GM21526 (cell line): ENCODE data around the gene PADI3.

Source experiments
- ATAC-seq: cut with Tn5 transposase; IDR thresholded peaks from one replicate; pipeline ENCODE4 v1.9.1; 2021; ENCODE audit warnings: moderate library complexity; ENCODE audit not compliant: unreplicated experiment, low FRiP score

PADI3 gene

DNA sequence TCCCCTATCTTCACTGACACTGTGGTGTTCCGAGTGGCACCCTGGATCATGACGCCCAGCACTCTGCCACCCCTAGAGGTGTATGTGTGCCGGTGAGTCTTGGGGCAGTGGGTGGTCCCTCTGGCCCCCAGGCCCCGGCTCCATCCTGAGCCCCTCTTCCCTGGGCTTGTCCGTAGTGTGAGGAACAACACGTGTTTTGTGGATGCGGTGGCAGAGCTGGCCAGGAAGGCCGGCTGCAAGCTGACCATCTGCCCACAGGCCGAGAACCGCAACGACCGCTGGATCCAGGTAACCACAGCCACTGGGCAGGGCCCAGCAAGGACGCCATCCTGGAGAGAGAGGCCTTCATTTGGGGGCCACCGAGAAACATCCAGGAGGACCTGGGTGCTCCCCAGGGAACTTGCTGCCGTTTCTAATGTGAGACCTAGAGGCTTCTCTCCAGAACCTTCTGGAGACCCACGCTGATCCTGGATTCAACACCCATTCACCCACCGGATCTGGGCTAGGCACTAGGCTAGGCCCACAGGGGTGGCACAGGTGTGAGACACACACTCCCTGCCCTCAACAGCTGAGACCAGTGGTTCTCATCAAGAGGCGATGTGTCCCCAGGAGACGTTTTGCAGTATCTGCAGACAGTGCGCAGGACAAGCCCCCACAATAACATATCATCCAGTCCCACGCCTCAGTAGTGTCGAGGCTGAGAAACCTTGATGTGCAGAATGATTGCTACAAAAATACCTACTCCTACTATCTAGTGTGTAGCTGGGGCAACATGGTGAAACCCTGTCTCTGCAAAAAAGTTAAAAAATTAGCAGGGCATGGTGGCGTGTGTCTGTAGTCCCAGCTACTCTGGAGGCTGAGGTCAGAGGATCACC lies 22.2 kb downstream of the PADI3 start:
- no peak for ATAC-seq

DNA sequence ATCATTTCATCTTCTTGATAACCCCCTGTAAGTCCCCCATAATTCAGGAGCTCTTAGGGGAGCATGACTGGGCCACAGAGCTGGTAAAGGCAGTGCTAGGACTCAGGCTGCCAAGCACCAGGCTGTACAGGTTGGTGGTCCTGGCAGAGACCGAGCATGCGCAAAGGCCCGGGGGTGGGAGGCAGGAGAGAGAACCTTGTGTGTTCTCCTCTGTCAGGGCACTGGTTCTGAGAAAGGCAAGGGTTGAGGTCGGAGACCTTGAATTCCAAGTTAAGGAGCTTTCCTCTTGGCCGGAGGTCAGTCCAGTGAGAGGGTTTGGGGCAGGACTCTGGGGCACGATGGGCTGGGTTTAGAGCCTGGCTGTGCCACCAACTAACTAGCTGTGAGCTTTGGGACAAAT lies 23.2 kb downstream of the PADI3 start:
- ATAC-seq = no peak

DNA sequence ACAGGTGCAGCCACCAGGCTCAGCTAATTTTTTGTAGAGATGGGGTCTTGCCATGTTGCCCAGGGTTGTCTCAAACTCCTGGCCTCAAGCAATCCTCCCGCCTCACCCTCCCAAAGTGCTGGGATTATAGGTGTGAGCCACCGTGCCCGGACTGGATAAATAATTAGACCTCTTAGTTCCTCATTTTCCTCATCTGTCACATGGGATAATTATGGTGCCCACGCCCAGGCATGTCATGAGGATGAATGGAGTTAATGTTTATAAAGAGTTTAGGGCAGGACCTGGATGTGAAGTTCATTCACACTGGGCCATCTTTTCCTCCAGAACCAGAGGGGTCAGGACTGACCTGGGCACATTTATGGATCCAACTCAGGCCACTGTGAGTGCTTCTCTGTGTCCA lies 23.7 kb downstream of the PADI3 start:
- ATAC-seq = no peak

DNA sequence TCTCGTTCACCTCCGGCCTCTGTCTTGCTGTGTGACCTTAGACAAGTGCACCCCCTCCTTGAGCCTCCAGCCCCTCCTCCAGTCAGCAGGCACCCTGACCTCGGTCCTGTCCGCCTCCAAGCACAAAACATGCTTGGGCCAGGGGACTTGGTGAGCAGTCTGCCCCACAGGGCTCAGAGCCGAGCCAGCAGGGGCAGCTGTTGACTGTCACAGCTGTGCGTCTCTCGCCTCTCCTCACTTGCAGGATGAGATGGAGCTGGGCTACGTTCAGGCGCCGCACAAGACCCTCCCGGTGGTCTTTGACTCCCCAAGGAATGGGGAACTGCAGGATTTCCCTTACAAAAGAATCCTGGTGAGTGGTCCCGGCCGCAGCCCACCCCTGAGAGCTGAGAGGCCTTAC lies 24.2 kb downstream of the PADI3 start:
- ATAC-seq = no peak

DNA sequence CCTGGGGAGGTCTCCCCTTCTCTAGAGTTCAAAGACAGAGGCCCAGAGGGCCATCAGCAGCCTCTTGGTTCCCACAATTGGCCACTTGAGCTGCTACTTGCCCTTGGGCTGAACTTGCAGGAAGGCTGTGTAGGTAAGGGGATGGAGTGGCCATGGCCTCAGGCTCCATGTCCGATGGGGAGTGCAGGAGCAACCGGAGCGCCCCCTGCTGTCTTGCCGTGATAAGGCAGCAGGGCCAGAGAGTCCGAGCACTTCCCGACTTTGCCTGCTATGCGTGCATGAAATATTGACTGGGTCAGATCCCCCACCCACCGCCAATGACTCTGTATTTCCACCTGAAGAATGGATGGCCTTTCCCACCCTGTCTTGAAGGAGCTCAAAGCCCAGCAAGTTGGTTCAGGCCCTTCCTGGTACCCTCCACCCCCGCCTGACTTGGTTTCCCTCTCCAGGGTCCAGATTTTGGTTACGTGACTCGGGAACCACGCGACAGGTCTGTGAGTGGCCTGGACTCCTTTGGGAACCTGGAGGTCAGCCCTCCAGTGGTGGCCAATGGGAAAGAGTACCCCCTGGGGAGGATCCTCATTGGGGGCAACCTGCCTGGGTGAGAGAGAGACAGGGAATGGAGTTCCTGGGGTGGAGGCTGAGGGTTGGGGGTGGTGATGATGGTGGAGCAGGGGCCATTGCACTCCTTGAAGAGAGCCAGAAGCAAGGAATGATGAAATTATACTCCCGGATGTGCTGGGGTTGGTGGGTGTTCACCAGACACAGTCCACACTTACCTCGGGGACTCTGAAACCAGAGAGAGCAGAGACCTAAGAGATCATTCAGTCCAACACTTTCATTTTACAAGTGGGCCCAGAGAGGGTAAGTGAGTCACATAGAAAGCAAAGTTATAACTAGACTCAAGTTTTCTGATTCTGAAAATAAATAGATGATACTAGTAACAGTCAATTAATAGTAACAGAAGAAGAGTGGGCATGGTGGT lies 25.6 kb downstream of the PADI3 start:
- ATAC-seq = no peak

DNA sequence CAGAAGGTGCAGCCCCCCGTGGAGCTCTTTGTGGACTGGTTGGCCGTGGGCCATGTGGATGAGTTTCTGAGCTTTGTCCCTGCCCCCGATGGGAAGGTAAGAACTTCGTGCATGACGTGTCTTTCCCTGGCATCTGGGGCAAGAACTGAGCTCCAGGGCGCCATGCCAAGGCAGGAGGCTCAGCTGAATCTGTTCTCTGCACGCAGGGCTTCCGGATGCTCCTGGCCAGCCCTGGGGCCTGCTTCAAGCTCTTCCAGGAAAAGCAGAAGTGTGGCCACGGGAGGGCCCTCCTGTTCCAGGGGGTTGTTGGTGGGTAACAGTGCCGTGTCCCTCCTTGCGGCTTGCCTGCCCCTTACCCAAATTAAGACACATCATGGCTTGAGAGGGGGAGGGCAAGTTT lies 27.7 kb downstream of the PADI3 start:
- ATAC-seq = no peak

DNA sequence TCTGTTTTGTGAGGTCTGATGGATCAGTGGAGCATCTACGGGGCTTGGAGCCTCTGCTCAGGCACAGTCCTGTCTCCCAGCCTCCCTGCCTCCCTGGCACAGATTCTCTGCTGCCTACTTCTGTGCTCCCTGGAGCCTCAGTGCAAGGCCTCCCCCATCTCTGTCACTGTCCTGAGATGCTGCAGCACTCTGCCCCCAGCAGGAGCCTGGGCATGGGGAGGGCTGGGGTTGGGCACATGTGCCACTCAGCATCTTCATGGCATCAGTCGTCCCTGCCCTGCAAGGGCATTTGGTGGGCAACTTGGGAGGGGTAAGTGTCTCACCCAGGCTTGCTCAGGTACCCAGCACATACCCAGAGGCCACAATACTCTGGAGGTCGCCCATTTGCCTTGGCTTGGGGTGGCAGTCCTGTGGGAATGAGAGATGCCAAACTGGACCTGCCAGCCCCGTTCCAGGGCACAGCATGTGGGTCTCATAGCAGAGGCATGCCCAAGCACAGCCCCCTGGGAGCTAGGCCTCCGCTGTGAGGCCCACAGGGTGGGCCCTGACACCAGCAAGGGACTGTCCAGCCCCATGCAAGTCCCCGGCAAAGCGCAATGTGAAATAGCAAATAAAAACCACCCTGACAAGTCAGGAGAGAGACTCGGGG lies 28.7 kb downstream of the PADI3 start:
- no peak for ATAC-seq

DNA sequence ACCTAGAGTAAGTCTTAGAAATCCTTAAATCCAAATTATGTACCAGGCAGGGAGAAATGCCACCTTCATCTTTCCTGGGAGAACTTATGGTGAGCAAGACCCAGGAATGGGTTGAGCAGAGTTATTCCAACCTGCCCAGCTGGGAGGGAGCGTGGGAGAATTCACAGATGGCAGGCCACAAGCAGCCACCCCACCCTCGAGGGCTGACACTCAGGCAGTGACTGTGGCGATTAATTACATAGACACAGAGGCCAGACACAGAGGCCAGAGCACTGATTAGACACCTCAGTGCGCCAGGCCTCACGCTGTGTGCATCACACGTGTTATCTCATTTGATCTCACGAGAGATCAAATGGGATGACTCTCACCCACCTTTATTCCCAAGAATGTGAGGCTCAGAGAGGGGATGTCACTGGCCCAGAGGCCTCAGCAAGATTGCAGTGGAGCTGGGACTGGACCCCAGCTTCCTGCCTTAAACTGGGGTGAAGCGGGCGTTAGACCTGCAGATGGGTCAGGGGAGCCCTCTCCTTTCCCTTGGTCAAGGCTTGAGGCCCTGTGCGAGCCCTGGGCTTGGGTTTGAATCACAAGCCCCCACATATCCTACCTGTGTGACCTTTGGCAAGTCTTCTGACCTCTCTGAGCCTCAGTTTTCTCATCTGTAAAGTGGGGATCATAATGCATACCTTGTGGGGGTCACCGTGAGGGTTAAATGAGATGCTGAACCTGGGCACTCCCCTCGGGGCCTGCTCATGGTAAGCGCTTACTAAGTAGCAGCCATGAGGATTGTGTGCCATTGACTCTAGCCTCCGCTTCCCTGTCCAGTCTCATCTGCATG lies 30.3 kb downstream of the PADI3 start:
- ATAC-seq = no peak

DNA sequence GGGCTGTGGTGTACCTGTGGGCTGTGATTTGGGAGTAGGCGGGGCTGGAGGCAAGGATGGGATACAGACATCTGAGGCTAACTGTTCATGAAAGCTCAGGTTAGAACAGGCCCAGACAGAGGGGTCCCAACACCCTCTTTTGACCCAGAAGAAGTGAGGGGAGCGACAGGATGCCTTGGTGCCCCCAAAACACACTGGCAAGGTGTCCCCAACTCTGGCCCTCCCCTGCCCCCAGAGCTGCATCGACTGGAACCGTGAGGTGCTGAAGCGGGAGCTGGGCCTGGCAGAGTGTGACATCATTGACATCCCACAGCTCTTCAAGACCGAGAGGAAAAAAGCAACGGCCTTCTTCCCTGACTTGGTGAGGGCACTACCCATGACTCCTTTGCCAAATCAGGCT lies 31.5 kb downstream of the PADI3 start:
- ATAC-seq = no peak

DNA sequence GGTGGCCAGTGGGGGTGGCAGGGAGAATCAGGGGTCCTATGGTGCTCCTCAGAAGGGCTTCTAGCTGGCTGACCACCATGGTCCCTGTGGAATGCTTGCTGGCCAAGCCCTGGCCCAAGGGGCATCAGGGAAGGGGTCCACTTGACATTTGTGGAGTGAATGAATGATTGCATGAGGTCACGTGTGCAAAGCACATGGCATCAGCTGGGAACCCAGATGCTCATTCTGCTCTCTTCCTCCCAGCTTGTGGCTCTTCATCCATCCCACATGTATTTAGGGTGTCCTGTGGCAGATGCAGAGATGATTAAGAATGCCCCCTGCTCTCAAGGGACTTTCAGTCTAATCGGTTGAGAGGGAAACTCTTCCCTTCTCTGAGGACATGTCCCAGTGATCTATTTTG lies 32.0 kb downstream of the PADI3 start:
- ATAC-seq = no peak

DNA sequence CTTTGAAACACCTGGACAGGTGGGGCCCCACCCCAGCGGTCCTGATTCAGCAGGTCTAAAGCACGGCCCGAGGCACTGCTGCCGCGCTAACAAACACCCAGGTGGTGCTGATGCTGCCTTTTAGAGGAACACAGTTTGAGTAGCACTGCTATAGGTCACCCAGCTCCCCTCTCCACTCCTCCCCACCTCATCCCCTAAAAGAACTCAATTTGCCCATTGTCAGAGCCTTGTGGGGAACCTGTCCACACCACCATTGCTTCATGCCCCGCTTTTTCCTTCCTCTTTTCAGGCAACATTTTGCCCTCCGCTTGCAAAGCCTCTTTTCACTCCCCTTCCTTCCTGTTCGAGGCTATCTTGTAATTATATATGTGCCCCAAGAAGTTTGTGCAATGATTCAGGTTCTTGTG lies 32.9 kb downstream of the PADI3 start:
- ATAC-seq = no peak

DNA sequence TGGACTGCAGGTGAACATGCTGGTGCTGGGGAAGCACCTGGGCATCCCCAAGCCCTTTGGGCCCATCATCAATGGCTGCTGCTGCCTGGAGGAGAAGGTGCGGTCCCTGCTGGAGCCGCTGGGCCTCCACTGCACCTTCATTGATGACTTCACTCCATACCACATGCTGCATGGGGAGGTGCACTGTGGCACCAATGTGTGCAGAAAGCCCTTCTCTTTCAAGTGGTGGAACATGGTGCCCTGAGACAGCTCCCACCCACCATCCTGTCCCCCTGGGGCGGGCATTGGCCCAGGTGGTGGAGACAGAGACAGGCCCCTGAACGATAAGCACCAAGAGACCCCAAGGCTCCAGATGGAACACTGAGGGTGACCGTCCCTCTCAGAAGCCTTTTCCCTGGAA lies 33.9 kb downstream of the PADI3 start:
- ATAC-seq = no peak

DNA sequence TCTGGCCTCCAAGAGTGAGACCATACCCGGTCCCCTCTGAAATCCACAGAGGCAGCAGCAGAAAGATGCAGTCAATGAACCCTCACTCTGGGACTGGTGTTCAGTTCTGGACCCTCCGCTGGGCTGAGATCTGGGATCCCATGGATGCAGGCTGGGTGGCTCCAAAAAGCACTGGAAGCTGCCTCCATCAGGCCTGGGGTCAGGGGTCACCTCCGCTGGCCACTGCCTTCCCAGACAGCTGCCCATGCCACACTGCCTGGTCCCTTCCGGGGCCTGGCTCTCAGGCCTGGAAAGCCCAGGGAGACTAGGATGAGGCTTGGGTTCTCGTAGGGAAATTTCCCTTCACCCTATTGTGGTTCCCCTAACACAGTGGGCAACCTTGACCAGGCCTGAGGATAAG lies 37.7 kb downstream of the PADI3 start:
- no peak for ATAC-seq

DNA sequence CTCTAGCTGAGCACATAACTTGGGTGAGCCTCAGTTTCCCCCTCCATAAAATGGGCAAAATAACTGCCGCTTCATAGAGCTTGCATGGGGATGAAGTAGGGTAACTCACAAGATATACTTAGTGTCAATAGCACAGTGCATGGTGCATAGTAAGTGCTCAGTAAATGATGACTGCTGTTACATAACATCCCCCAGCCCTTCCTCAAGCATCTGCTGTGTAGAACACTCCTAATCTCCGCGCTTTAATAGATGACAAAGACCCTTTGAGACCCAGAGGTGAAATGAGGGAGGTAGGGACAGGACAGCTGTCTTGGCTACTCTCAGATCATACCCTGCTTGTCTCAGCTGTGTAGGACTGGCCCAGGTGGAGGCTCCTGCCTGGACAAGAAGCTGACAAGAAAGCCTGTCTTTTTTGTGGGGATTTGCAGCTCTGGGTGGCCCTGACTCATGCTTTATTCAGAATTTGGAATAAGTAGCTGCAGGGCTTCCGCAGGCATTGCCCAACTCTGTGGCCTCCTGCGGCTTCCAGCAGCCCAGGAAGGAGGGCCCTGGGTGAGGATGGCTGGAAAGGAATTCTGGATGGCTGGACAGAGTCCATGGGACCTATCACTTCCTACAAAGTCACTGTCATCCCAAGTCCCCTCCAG lies 38.4 kb downstream of the PADI3 start:
- no peak for ATAC-seq

DNA sequence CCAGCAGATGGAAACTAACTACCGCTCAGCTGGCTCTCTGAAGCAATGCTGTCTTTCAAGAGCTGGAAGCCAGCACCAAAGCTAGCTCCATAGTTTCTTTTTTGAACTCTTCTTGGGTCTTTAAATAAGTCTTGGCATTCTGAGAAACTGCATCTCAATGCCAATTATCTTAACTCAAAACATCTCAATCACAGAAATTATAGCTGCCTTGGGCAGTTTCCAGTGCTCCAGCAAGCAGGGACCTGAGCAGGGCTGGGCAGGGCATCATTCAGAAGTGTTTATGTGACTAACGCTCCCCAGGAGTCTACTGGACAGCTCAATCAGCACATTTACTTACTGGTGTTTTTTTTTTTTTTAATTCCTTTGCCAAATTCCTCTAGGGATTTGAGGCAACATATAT lies 40.8 kb downstream of the PADI3 start:
- ATAC-seq = no peak

DNA sequence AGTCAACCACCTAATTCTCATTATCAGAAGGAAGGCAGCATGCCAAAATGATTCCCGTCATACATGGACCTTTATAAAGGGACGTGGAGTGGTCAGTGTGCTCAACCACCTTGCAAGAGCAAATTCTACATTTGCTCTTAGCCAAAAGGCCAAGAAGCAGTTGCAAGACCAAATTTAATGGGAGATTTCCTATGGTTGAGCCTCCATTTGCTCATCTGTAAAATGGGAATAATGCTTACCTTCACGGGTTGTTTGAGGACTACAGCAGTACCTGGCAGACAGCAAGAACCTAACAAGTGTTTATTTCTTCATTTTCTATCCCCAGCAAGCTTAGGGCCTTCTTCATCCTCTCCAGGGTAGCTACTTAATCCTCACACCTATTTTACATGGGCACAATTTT lies 41.7 kb downstream of the PADI3 start:
- no peak for ATAC-seq

DNA sequence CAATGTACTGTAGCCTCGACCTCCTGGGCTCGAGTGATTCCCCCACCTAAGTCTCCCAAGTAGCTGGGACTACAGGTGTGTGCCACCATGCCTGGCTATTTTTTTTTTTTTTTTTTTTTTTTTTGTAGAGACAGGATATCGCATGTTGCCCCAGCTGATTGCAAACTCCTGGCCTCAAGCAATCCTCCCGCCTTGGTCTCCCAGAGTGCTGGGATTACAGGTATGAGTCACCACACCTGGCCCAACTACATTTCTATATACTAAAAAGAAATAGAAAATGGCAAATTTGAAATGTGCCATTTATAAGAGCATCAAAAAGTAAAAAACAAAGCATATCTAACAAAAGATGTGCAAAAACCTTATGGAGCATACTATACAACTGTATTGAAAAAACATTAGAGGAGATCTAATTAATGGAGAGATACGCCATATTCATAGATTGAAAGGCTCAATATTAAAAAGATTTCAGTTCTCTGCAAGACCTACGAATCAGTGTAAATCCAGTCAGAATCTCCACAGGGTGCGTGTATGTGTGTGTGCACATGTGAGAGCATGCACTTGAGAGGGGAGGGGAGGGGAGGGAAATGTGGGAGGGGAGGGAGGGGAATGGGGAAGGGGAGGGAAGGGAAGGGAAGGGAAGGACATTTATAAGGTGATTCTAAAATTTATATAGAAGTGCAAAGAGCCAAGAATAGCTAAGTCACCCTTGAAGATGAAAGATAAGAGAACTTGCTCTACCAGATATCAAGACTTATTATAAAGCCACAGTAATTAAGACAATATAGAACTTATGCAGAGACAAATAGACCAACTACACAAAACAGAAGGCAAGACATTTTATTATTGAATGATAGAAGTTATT lies 43.6 kb downstream of the PADI3 start:
- ATAC-seq = no peak

DNA sequence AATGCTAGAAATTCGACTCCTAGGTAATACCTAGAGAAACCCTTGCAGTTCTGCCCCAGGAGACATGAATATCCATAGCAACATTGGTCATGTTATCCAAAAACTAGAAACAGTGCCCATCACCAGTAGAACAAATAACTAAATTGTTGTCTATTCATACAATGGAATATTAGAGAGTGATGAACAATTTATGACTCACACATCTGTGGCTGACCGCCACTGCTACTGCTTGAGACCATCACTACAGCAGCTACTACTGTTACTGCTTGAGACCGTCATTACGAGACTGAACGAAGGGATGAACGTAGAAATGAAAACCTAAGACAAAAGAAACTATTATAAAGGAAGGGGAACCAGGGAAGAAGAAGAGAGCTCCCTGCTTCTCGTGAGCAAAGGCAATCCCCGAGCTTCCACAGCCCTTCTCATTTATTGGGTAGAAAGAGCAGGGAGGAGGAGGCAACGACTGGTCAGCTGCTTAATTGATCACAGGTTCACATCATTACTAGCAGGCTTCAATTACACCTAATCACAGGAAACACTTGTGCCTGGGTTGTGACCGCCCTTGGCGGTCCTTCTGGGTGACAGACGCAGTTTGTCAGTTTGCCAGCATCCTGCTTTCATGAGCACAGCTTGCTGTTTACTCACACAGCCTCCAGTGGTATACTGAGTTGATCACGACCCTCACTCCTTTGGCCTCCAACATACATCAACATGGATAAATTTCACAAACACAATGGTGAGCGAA lies 45.0 kb downstream of the PADI3 start:
- ATAC-seq = no peak
